ENCODE results near the gene TBC1D32.
"Not testable (repeated sequence)": the region's sequence is repeated elsewhere in the genome, so short reads cannot be mapped to it uniquely, and the experiment has no call there.

Gene TBC1D32

DNA sequence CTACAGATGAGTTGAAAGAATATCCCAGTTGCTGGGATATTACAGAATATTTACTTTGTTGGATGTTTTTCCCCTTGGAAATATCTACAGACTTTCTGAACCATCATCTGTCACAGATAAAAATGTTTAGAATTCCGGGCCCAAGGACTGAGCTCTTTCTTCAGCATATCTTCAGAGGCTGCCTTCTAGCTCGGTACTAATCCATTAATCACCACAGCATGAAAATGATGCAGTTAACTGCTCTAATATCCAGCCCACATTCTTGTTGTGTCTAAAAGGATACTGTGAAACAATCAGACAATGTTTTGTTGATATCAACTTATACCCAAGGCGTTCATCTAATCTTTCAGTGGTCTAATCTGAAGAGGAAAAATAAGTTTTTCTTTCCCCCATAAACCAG is 247.4 kb downstream of the TBC1D32 start:
- no peak for DNase-seq
- Mint-ChIP-seq H3K36me3 (ENCODE audit: low read depth) (peaks cover 4% of the 10 kb centered on the region), H3K27ac (no peak overlapping the region), H3K27me3 (no peaks in the 10 kb centered on the region), H3K4me1 (no peaks in the 10 kb centered on the region), H3K4me3 (no peak overlapping the region), H3K9me3 (no peaks in the 10 kb centered on the region)
- ATAC-seq = no peak

DNA sequence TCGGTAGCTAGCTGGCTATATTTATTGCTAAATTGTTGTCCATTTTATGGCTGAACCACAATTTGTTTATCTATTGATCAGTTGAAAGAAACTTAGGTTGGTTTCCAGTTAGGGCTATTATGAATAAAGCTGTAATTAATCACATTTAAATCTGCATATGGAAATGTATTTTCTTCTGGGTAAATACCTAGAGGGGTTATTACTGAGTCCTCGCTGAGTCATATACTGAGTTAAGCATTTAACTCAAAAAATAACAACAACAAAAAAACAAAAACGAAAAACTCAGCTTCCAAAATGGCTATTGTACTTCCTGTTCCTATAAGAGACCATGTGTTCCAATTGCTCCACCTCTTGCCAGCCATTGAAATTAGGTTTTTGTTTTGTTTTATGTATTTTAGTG is 258.2 kb downstream of the TBC1D32 start:
- Mint-ChIP-seq H3K27ac (no peak overlapping the region), H3K36me3 (ENCODE audit: low read depth) (peaks cover 2% of the 10 kb centered on the region), H3K9me3 (peaks cover 3% of the 10 kb centered on the region), H3K4me1 (peaks cover 2% of the 10 kb centered on the region), H3K4me3 (no peak overlapping the region), H3K27me3 (no peaks in the 10 kb centered on the region)
- ATAC-seq (no peak), DNase-seq (no peak)

DNA sequence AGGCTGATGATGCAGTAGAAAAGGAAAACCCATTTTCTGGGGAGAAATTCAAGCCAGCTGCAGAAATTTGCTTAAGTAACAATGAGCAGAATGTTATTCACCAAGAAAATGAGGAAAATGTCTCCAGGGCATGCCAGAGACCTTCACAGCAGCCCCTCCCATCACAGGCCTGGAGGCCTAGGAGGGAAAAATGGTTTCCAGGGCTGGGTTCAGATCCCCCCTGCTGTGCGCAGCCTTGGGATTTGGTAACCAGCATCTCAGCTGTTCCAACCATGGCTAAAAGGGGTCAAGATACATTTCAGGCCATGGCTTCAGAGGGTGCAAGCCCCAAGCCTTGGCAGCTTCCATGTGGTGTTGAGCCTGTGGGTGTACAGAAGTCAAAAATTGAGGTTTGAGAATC is 265.5 kb downstream of the TBC1D32 start:
- H3K4me1 Mint-ChIP-seq, H3K4me3 Mint-ChIP-seq, ATAC-seq, DNase-seq, H3K27me3 Mint-ChIP-seq, H3K27ac Mint-ChIP-seq: not testable (repeated sequence)
- peaks cover 16% of the 10 kb centered on the region for H3K36me3 Mint-ChIP-seq (ENCODE audit: low read depth)
- peaks cover 34% of the 10 kb centered on the region for H3K9me3 Mint-ChIP-seq

DNA sequence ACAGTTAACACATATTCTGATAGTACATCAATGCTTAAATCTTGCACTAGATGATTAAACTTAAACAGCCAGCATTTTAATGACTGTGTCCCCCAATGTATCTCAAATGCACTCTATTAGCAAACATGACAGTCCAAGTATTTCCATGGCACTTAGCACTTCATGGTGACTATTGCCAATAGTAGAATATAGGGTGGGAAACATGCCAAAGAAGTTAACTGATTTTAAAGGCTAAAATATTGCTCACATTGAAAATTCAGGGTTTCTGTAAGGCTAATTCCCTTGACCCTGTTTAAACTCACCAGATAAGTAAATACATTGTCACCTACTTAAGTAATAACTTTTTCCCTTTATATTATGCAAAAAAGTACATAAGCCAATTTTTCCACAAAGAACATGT is 266.9 kb downstream of the TBC1D32 start:
- H3K36me3 Mint-ChIP-seq (ENCODE audit: low read depth) = peaks cover 16% of the 10 kb centered on the region
- H3K4me1 Mint-ChIP-seq = no peaks in the 10 kb centered on the region
- H3K4me3 Mint-ChIP-seq = no peak overlapping the region
- DNase-seq (no peak), ATAC-seq (no peak)
- peaks cover 42% of the 10 kb centered on the region for H3K9me3 Mint-ChIP-seq
- no peaks in the 10 kb centered on the region for H3K27me3 Mint-ChIP-seq
- no peak overlapping the region for H3K27ac Mint-ChIP-seq

DNA sequence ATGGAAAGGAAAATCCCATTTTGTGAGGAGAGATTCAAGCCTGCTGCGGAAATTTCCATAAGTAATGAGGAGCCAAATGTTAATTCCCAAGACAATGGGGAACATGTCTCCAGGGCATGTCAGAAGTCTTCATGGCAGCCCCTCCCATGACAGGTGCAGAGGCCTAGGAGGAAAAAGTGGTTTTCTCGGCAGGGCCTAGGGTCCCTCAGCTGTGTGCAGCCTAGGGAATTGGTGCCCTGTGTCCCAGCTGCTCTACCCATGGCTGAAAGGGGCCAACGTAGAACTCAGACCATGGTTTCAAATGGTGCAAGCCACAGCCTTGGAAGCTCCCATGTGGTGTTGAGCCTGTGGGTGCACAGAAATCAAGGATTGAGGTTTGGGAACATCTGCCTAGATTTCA is 269.9 kb downstream of the TBC1D32 start:
- peaks cover 36% of the 10 kb centered on the region for H3K9me3 Mint-ChIP-seq
- peaks cover 8% of the 10 kb centered on the region for H3K36me3 Mint-ChIP-seq (ENCODE audit: low read depth)
- ATAC-seq (no peak), DNase-seq (no peak)
- H3K27me3 Mint-ChIP-seq = no peaks in the 10 kb centered on the region
- no peaks in the 10 kb centered on the region for H3K4me1 Mint-ChIP-seq
- H3K27ac Mint-ChIP-seq = no peak overlapping the region
- H3K4me3 Mint-ChIP-seq = no peak overlapping the region

DNA sequence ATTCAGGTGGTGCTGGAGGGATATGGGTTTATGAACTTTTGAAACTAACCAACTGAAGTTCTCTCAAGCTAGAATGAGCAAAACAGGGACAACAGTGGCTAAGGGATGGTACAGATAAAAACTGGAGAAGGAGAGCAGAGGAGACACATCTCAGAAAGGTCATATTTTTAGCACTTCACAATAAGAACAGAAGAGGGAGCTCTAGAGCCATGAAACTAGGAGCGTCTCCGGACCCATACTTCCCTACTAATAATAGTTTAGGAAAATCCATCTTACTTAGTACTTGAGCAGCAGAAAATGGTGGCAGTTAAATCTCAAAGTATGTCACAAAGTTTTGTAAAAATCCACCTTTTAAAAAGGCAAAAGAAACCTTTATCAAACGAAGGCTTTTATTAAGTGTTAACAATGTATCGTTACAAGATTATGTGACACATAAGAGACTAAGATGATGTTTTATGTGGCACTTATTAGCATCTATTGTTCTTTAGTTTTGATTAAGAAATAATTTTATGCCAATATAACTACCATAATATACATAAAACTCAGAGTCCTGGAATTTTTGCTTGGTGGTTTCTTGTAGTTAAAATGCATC is 278.6 kb downstream of the TBC1D32 start:
- Mint-ChIP-seq H3K9me3 (no peaks in the 10 kb centered on the region), H3K36me3 (ENCODE audit: low read depth) (no peaks in the 10 kb centered on the region), H3K4me3 (no peak overlapping the region), H3K27me3 (no peaks in the 10 kb centered on the region), H3K27ac (no peak overlapping the region), H3K4me1 (no peaks in the 10 kb centered on the region)
- no peak for DNase-seq
- no peak for ATAC-seq

DNA sequence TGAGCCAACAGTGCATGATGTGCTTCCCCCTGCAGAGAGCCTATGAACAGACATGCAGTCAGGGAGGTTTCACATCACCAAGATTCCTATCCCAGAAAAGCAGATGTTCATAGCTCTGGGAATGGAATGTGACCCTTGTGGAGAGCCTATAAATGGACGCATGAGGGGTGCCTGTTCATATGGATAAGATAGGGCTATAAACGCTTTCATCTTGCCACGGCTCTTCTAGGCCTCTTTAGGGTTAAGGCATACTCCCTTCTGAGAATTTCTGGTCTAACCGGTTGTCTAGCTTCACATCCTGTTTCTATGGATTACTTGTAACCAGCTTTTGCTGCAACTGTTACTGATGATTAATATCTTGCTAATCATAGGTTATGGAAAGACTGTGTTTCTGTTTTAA is 285.7 kb downstream of the TBC1D32 start:
- not testable (repeated sequence) for DNase-seq; ATAC-seq; H3K4me1 Mint-ChIP-seq; H3K9me3 Mint-ChIP-seq; H3K27ac Mint-ChIP-seq; H3K36me3 Mint-ChIP-seq (ENCODE audit: low read depth); H3K27me3 Mint-ChIP-seq; H3K4me3 Mint-ChIP-seq

DNA sequence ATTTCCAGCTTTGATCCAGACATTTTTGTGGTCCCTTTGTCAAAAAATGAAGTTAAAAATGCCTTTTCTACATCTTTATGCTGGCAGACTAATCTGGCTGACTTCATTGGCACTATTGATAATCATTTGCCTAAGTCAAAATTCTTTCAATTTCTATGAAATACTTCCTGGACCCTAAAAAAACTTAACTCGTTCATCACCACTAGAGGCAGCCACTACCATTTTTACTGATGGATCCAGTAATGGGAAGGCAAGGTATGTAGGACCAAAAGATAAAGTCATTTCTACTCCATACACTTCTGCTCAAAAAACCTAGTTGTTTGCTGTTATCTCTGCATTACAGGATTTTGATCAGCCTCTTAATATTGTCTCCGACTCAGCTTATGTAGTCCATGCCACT is 289.4 kb downstream of the TBC1D32 start:
- not testable (repeated sequence) for H3K27ac Mint-ChIP-seq; ATAC-seq; DNase-seq; H3K9me3 Mint-ChIP-seq; H3K27me3 Mint-ChIP-seq; H3K36me3 Mint-ChIP-seq (ENCODE audit: low read depth); H3K4me3 Mint-ChIP-seq; H3K4me1 Mint-ChIP-seq

DNA sequence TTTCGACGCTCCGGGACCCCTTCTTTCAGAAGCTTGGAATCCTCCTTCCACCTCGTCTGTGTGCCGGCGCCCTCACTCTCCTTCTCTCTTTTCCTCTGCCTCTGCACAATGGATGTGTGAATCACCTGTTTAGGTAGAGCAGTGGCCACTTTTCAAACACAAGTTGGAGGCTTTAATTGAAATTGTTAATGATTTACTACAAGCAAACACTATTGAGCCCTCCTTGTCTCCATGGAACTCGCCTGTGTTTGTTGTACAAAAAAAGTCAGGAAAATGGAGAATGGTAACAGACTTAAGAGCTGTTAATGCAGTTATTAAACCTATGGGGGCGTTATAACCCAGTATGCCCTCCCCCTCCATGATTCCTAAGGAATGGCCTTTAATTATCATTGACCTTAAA is 290.6 kb downstream of the TBC1D32 start:
- not testable (repeated sequence) for H3K4me1 Mint-ChIP-seq; H3K36me3 Mint-ChIP-seq (ENCODE audit: low read depth); DNase-seq; H3K27ac Mint-ChIP-seq; H3K4me3 Mint-ChIP-seq; H3K27me3 Mint-ChIP-seq; ATAC-seq; H3K9me3 Mint-ChIP-seq

DNA sequence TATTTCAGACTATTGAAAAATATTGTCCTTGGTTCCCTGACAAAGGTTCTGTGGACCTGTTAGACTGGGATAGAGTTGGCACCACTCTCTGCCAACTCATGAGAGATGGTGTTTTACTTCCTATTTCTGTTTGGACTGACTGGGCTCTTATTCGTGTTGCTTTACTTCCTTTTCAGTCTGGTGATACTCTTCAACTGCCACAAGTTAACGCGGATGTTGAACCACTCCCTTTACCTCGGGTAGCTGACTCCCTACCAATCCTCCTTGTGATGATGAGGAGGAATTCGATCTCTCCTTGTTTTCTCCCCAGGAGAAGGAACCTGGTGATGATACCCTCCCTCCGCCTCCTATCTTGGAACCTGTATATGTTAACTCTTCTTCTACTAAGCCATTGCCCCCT is 291.1 kb downstream of the TBC1D32 start:
- H3K27ac Mint-ChIP-seq; H3K27me3 Mint-ChIP-seq; H3K9me3 Mint-ChIP-seq; H3K4me3 Mint-ChIP-seq; ATAC-seq; DNase-seq; H3K36me3 Mint-ChIP-seq (ENCODE audit: low read depth); H3K4me1 Mint-ChIP-seq: not testable (repeated sequence)

DNA sequence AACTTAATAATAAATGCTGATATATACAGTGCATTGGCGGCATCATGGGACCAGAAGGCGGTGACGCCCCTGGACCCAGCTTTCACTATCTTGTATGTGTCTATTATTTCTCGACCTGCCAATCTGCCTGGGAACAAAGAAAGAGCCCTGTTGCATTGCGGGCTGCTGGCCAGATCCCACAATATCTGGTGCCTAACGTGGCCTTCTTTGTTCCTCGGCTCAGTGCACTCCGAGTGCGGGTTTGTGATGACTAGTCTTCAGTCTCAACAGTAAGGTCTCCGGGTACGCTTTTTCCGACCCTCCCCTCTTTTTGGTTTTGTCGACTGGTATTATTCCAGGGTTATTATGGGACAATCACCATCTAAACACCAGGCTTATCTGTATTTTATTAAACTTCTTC is 291.5 kb downstream of the TBC1D32 start:
- H3K27ac Mint-ChIP-seq = no peak overlapping the region
- no peaks in the 10 kb centered on the region for H3K9me3 Mint-ChIP-seq
- H3K36me3 Mint-ChIP-seq (ENCODE audit: low read depth) = no peaks in the 10 kb centered on the region
- H3K4me3 Mint-ChIP-seq = no peak overlapping the region
- ATAC-seq = no peak
- no peak for DNase-seq
- no peaks in the 10 kb centered on the region for H3K4me1 Mint-ChIP-seq
- H3K27me3 Mint-ChIP-seq = no peaks in the 10 kb centered on the region

DNA sequence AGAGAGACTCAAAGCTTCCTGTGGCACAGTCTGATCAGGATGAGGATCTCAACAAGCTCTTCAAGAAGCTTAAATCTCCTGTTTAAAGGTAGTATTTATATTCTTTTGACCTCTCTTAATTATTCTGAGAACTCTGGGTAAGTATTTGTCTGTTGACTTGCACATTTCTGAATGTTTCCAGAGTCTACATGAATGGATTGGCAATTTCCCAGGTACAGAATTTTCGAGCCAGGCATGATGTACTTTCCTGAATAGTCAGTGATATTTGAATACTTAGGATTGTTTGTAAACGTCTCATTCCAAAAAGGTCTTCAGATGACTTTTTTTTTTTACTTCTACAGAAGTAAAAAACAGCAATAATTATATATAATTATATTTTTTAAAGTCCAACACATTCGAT is 293.4 kb downstream of the TBC1D32 start:
- Mint-ChIP-seq H3K36me3 (ENCODE audit: low read depth) (no peaks in the 10 kb centered on the region), H3K9me3 (no peaks in the 10 kb centered on the region), H3K4me1 (no peaks in the 10 kb centered on the region), H3K27me3 (no peaks in the 10 kb centered on the region), H3K4me3 (no peak overlapping the region), H3K27ac (no peak overlapping the region)
- DNase-seq = no peak
- no peak for ATAC-seq

DNA sequence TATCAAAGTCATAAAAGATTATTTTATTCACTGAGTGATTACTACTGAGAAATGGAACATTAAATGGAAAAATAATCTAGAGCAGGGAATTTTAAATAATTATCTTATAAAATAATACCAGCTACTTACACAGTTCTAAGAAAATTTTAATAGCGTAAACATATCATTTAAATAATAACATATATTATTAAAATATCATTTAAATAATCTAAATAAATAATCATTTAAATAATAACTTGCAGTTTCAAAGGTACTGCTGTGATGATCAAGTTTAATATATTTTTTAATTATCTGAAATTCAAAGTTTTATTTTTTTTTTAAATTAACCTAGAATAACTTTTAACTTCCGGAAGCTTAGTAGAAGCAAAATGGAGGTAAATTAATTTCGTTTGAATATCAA is 301.2 kb downstream of the TBC1D32 start:
- peaks cover 3% of the 10 kb centered on the region for H3K9me3 Mint-ChIP-seq
- no peaks in the 10 kb centered on the region for H3K27me3 Mint-ChIP-seq
- H3K4me3 Mint-ChIP-seq = no peak overlapping the region
- no peaks in the 10 kb centered on the region for H3K36me3 Mint-ChIP-seq (ENCODE audit: low read depth)
- no peaks in the 10 kb centered on the region for H3K4me1 Mint-ChIP-seq
- ATAC-seq (no peak), DNase-seq (no peak)
- H3K27ac Mint-ChIP-seq = no peak overlapping the region

DNA sequence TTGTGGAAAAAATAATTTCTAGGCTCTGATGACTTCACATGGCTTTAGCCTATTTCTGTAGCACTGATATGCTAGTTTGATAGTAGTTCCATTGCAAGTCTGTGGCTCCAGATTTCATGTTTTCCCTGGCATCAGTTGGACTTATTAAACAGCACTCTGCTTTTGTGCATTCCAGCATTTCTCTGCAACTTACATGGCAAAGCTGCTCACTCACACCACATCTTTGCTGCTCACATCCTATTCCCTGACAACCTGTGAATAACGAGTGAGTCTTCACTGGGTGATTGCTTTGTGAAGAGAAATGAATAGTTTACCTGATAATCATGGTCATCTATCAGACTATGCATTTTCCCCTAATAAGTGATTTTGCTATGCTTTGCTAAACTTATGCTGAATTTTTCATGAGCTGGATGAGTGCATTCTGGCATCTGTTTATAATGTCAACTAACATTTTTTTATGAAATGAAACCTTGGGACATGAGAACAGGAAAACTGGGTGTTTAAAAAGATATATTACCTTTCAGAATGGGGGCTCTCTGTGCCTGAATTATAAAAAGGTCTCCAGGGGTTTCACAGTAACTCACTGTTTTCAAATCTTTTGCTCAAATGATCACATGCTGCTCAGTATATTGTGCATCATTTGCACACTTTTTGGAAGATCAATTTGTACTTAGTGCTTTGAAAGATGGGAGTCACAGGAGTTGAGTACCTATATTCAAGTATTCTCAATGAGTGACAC is 301.8 kb downstream of the TBC1D32 start:
- H3K9me3 Mint-ChIP-seq = peaks cover 3% of the 10 kb centered on the region
- H3K27ac Mint-ChIP-seq = no peak overlapping the region
- DNase-seq (no peak), ATAC-seq (no peak)
- H3K4me1 Mint-ChIP-seq = no peaks in the 10 kb centered on the region
- H3K27me3 Mint-ChIP-seq = no peaks in the 10 kb centered on the region
- no peaks in the 10 kb centered on the region for H3K36me3 Mint-ChIP-seq (ENCODE audit: low read depth)
- no peak overlapping the region for H3K4me3 Mint-ChIP-seq

Measured in activated naive CD8-positive, alpha-beta T cell treated with anti-CD3 and anti-CD28 coated beads, Interleukin-2, amount 50 U/mL, for 24 hours (primary cell).